Right lung (tissue), 5 donors: ENCODE results near the gene TMEM106C. TPM values are rescaled to one million over a fixed set of nuclear protein-coding genes. Genes with fewer than 3 reads are reported as not detected.

Experiments used
- DNase-seq, 2 donors: peaks; one replicate each; pipeline ENCODE4 v3.0.0-alpha.2; 2013
- polyA plus RNA-seq, 5 donors: library from polyadenylated mRNA; unstranded; fragments of 120-200 nt; gene quantifications; one replicate each; pipeline versions ENCODE4 v1.2.1 to v1.2.3, GENCODE V29; 2013; ENCODE audit warnings: inconsistent platforms in 1 of 5, low replicate concordance in 1 of 5; ENCODE audit not compliant: insufficient read length in 5 of 5, insufficient read depth in 1 of 5

Gene TMEM106C
- polyA plus RNA-seq, 5 donors = 74.9 to 110 (median 109) TPM

GRCh38 chr12:47991106-47992061 lies 28.0 kb downstream of the TMEM106C start:
- DNase-seq = peak; percentile 80 to 83

GRCh38 chr12:47992776-47993175 lies 29.4 kb downstream of the TMEM106C start:
- DNase-seq = no peak

- no peak for DNase-seq
Observed at GRCh38 chr12:47993491-47993890, 30.1 kb downstream of the TMEM106C start.

DNA sequence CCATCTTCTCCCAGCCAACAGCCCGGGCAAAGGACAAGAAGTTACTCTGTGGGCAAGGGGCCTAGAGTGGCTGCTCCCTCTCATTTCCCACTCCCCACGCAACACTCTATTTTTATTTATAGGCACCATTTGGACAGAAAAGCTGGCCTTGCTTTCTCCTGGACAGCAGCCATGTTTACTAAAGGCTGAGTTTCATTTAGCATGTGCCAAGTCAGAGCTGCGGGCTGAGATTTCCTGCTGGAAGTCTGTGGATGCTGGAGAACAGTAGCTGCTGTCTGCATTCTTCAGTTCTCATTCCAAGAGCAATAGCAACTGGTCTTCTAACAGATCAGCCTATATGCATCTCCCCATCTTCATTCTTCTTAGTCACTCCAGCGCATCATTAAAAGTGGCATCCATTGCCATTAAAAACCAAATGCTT lies 32.6 kb downstream of the TMEM106C start:
- DNase-seq = peak; percentile 86 to 90

DNA sequence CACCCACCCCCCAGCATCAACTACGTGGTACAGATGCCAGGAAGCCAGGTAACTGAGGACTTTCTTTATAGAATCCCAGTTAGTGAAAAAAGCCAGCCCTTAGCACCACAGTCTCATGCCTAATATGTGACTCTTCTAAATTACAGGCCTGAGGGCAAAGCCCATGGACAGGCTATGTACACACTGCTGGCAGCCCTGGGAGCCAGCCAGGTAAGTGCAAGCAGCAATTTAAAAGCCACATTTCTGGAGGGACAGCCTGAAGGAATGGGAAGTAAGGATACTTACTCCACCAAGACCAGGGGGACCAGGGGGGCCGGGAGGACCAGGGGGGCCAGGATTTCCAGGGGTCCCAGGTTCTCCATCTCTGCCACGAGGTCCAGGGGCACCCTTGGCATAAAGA lies 33.9 kb downstream of the TMEM106C start:
- no peak for DNase-seq

DNA sequence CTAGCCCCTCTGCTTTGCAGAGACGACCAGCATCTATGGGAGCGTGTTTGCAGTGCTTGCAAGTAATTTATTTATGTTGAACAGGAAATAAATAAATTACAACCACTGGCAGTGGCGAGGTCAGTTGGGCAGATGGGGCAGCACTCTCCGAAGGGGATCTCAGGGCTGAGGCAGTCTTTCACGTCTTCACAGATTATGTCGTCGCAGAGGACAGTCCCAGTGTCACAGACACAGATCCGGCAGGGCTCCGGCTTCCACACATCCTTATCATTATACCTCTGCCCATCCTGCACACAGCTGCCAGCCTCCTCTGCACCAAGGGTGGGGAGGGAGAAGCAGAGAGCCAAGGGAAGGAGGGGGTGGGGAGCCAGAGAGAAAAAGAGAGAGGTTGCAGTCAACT lies 36.4 kb downstream of the TMEM106C start:
- DNase-seq = no peak

- DNase-seq = no peak
Observed at GRCh38 chr12:48000878-48001504, 37.6 kb downstream of the TMEM106C start.

DNA sequence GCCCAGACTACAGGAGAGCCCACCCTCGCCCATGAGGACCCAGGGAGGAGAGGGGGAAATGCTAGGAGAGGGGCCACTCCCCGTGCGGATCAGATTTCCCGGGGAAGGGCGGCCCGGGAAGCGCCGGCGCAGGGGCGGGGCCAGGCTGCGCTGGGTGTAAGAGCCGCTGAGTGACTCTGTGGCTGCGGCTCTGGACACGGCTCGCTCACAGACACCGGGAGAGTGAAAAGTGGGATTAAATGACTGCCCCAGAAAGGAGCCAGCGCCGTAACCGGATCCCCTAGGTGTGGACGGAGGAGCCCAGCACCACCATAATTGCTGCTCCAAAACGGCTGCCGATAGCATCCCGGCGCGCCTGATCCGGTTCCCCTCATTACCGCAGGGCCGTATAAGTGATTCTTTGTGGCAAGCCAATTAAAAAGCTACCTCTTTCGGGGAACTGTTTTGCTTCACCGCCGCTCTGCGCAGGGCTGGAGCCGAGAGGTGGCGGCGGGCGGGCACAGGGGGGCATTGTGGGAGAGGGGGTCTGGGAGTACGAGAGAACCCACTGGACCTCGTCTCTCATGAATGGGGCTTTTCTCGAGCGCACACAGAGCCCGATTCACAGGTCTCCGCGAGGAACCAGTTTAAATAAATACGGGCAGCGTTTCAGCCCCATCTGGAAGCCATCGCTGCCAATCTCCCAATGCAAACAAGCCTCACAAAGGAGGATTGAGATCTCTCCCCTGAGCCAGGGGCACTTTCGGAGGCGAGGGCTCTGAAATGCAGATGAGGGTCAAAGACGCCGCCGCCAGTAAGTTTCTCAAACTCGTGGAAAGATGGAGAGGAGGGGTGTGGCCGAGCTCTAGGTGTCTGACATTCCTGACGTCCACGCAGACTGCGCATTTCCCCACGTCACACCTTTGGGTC lies 38.4 kb downstream of the TMEM106C start:
- no peak for DNase-seq

- DNase-seq = no peak
Observed at GRCh38 chr12:48002414-48002730, 39.0 kb downstream of the TMEM106C start.

DNA sequence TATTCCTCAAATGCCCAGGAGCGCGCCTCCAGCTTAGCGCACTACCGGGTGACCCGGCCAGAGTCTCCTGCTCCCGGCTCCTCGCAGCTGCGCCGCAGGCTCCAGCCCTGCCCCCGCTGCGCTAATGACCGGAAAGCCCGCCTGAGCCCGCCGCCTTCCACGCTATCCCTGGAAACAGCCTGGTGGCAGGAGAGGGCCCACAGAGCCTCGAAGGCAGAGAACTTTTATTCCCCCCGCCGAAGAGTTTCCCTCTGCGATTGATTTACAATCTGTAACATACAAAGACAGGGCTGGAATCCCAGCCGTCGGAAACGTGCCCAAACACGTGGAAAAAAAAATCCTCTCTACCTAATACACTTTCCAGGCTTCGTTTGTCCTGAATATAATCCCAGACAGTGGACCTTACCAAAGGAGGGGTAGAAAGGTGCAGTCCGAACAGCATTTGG lies 39.4 kb downstream of the TMEM106C start:
- DNase-seq = no peak

- DNase-seq = no peak
Observed at GRCh38 chr12:48003226-48004052, 40.0 kb downstream of the TMEM106C start.

DNA sequence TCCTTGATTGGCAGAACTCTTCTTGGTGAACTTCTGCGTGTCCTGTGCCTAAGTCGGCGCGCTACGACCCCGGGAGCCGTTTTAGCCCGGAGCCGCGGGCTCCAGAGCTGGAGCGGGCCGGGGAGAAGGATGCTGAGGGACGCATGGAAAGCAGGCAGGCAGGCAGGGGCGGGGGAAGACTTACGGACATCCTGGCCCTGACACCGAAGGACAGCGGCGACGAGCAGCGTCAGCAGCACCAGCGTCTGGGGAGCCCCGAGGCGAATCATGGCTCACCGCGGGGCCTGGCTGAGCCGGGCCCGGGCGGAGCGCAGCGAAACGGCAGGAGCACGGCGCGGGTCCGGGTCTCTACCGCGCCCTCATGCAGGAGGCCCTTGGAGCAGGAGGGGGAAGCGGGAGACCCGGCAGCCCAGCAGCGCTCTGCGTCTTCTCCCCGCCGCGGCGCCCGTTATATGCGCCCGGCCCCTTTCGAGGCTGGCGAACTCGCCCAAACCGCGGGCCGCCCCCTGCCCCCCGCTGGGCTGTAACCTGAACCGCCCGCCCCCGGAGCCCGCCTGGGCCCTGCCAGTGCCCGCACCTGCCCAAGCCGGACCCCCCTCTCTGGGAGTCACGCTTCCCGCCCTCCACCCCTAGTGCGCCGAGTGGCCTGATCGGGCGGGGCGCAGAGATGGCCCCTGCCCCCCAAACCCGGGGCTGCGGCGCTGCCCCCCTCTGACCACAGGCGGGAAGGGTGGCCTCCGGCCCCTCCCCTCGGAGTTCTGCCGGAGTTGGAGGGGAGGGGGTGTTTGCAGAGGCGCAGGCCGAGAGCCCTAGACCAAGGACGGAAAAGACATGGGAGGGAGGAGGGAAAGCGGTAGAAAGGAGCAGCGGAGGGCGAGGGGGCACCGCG lies 40.9 kb downstream of the TMEM106C start, which contains the start of gene COL2A1:
COL2A1 (minus strand) TSS at position 424 of the 889 bp plus-strand sequence; CDS start at position 269, 155 bp downstream.
- DNase-seq = no peak

- no peak for DNase-seq
Observed at GRCh38 chr12:48005001-48005749, 41.8 kb downstream of the TMEM106C start.

- DNase-seq = no peak
Observed at GRCh38 chr12:48005750-48006021, 42.3 kb downstream of the TMEM106C start.

- no peak for DNase-seq
Observed at GRCh38 chr12:48007206-48007605, 43.8 kb downstream of the TMEM106C start.

DNA sequence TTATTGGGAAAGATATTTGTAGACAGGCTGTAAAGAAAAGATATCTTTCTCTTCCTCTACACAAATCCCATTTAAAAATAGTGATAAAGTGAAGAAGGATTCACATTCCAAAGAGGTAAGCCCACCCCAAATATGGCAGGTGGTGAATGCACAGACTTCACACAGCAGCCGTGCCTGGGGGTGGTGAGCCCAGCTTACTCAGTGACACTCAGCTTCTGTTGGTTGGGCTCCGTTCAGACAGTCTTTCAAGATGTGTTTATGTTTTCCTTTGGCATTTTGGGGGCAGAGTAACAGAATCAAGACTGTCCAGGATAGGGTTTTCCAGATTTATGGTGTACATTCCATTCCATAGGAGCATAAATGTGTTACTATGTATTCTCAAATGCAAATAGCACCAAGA lies 45.0 kb downstream of the TMEM106C start:
- DNase-seq = no peak

- no peak for DNase-seq
Observed at GRCh38 chr12:48008950-48009349, 45.6 kb downstream of the TMEM106C start.

- no peak for DNase-seq
Observed at GRCh38 chr12:48009471-48009870, 46.1 kb downstream of the TMEM106C start.

DNA sequence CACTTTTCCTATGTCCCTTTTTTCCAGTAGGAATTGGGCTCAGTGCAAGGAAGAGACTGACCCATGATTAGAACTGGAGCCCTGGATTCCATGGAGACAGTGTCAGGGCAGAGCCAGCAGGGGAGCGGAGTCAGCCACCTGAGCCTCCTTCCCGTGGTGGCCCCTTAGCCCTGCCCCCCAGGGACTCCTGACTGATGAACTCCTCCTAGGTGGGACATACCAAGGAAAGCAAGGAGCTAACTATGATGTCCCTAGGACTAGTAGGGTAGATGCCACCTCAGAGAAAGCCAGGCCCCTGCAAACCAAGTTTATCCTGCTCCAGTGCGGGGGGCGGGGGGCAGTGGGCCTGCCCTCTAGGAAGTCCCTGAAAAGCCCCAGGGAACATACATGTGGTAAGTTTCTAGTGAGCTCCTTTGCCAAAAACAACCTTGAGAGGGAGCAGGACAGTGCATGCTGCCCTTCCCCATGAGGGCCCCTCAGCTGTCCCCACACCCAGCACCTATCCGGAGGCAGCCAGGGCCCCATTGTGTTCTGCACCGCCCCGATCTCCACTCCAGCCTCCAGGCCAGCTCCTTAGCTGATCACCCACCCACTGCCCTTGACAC lies 47.1 kb downstream of the TMEM106C start:
- no peak for DNase-seq
